Measurements from ENCODE around the gene LRBA. TPM values are rescaled to one million over a fixed set of nuclear protein-coding genes. Genes with fewer than 3 reads are reported as not detected.

Gene LRBA
- total RNA-seq, 1 experiment from 2014 or later, result 55.3 TPM

DNA sequence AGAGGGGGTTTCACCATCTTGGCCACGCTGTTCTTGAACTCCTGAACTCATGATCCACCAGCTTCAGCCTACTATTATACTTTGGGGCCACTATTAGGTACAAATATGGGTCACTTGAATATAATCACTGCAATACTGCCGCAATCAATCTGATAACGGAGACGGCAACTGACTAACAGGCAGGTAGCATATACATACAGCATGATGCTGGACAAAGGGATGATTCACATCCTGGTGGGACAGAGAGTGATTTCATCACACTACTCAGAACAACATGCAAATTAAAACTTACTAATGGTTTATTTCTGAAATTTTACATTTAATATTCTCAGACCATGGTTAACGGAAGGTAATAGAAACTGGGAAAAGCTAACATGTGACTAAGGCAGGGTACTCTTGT is 10.9 kb downstream of the LRBA start:
- Mint-ChIP-seq H3K36me3 (ENCODE audit: insufficient read depth in 1 of 3, low read depth in 3 of 3) (peaks cover 9 to 20% (median 19%) of the 10 kb centered on the region in 3 experiments), H3K27ac (no peak overlapping the region; a peak in 1 of 7 replicates), H3K9me3 (no peaks in the 10 kb centered on the region; a peak in 2 of 5 replicates), H3K27me3 (ENCODE audit: low read depth) (no peaks in the 10 kb centered on the region), H3K4me3 (no peak overlapping the region), H3K4me1 (peaks cover 15 to 21% of the 10 kb centered on the region in 2 experiments)
- no peaks in the 10 kb centered on the region for H4K20me1 ChIP-seq (ENCODE audit: control insufficient read depth, insufficient read depth, insufficient read length)
- H3K56ac ChIP-seq (ENCODE audit: insufficient read length, low read depth, low read length), result no peak overlapping the region
- no peak overlapping the region for H2BK5ac ChIP-seq (ENCODE audit: insufficient read length, low read length)
- DNase-seq, result no peak
- no peak overlapping the region for H3T11ph ChIP-seq (ENCODE audit: low read length)
- H3K4me1 ChIP-seq (ENCODE audit: insufficient read depth, low read length), result no peaks in the 10 kb centered on the region; the same call in 1 of the 2 replicates
- H2BK20ac ChIP-seq (ENCODE audit: low read depth, low read length, poor library complexity, severe bottlenecking), result no peak overlapping the region
- H2BK15ac ChIP-seq (ENCODE audit: low read depth, low read length), result no peak overlapping the region
- TF ChIP-seq, protein P1, sequence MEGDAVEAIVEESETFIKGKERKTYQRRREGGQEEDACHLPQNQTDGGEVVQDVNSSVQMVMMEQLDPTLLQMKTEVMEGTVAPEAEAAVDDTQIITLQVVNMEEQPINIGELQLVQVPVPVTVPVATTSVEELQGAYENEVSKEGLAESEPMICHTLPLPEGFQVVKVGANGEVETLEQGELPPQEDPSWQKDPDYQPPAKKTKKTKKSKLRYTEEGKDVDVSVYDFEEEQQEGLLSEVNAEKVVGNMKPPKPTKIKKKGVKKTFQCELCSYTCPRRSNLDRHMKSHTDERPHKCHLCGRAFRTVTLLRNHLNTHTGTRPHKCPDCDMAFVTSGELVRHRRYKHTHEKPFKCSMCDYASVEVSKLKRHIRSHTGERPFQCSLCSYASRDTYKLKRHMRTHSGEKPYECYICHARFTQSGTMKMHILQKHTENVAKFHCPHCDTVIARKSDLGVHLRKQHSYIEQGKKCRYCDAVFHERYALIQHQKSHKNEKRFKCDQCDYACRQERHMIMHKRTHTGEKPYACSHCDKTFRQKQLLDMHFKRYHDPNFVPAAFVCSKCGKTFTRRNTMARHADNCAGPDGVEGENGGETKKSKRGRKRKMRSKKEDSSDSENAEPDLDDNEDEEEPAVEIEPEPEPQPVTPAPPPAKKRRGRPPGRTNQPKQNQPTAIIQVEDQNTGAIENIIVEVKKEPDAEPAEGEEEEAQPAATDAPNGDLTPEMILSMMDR (conservative IDR thresholded peaks at IDR 0.05), result no peak
- H4K5ac ChIP-seq (ENCODE audit: insufficient read length, low read depth, low read length), result no peak overlapping the region
- no peaks in the 10 kb centered on the region for H3K27me3 ChIP-seq (ENCODE audit: insufficient read depth, low read length)
- no peak overlapping the region for H3K9ac ChIP-seq (ENCODE audit: extremely low read depth, insufficient read length, low read length)
- H2BK12ac ChIP-seq (ENCODE audit: insufficient read length, low read depth, low read length), result no peak overlapping the region
- no peak overlapping the region for H2AFZ ChIP-seq (ENCODE audit: low read length)
- no peak overlapping the region for H3K4ac ChIP-seq (ENCODE audit: low read depth, low read length)
- no peak overlapping the region for H3K4me2 ChIP-seq (ENCODE audit: insufficient read depth, insufficient read length, low read length)
- no peak overlapping the region for H3K23ac ChIP-seq (ENCODE audit: insufficient read length, low read depth, low read length)
- WGBS (ENCODE audit: extremely low coverage, insufficient read length, low lambda C conversion rate), result no CpG with 5 or more reads among the region's 5 CpGs
- no peak overlapping the region for H3K27ac ChIP-seq (ENCODE audit: insufficient read length, low read depth, low read length)
- no peak overlapping the region for H3K14ac ChIP-seq (ENCODE audit: insufficient read depth, low read length)
- no peak overlapping the region for H2AK5ac ChIP-seq (ENCODE audit: insufficient read length, low read length)
- H3K9me3 ChIP-seq (ENCODE audit: control insufficient read depth, low read depth, low read length), result no peaks in the 10 kb centered on the region
- H3K23me2 ChIP-seq (ENCODE audit: insufficient read length, low read depth, low read length, poor library complexity, severe bottlenecking), result no peaks in the 10 kb centered on the region
- H4K8ac ChIP-seq (replicated peaks; ENCODE audit: insufficient read length, low read depth, low read length), result no peak overlapping the region
- H2BK120ac ChIP-seq (ENCODE audit: low read depth, low read length, poor library complexity, severe bottlenecking), result no peak overlapping the region
- H3K79me1 ChIP-seq (ENCODE audit: insufficient read depth, low read depth, low read length, poor library complexity, severe bottlenecking), result peaks cover 10% of the 10 kb centered on the region
- no peak overlapping the region for H3K18ac ChIP-seq (ENCODE audit: insufficient read length, low read depth, low read length)
- peaks cover 13% of the 10 kb centered on the region; the same call in 1 of the 2 replicates for H3K79me2 ChIP-seq (ENCODE audit: insufficient read depth, low read length)
- H4K91ac ChIP-seq (ENCODE audit: insufficient read length, low read depth, low read length), result no peak overlapping the region
